Measurements from ENCODE around the gene RTN4R. TPM values are rescaled to one million over a fixed set of nuclear protein-coding genes. Genes with fewer than 3 reads are reported as not detected.
"Not testable (repeated sequence)": the region's sequence is repeated elsewhere in the genome, so short reads cannot be mapped to it uniquely, and the experiment has no call there.

Gene RTN4R
- total RNA-seq, 2 experiments from 2014 or later: 2.6 to 3.1 TPM

- Mint-ChIP-seq H3K27me3 (no peaks in the 10 kb centered on the region), H3K9me3 (no peaks in the 10 kb centered on the region), H3K36me3 (no peaks in the 10 kb centered on the region), H3K27ac (no peak overlapping the region), H3K4me1 (ENCODE audit: low read depth) (no peaks in the 10 kb centered on the region), H3K4me3 (no peak overlapping the region)
- ChIA-PET POLR2A (no interaction called here), CTCF (no interaction called here)
- intact Hi-C loops (cut with micrococcal nuclease): no loop called here
- no peak for DNase-seq
Measured at GRCh38 chr22:20290045-20290392, 21.9 kb upstream of the RTN4R start.

- H3K4me1 Mint-ChIP-seq (ENCODE audit: low read depth); H3K9me3 Mint-ChIP-seq; H3K4me3 Mint-ChIP-seq; DNase-seq; CTCF ChIA-PET; intact Hi-C loops (cut with micrococcal nuclease); POLR2A ChIA-PET; H3K27ac Mint-ChIP-seq; H3K36me3 Mint-ChIP-seq; H3K27me3 Mint-ChIP-seq: not testable (repeated sequence)
Measured at GRCh38 chr22:20289182-20290044, 21.3 kb upstream of the RTN4R start.

GRCh38 chr22:20286784-20287423, 18.8 kb upstream of the RTN4R start:
- H3K27me3 Mint-ChIP-seq; H3K27ac Mint-ChIP-seq; H3K9me3 Mint-ChIP-seq; H3K4me3 Mint-ChIP-seq; POLR2A ChIA-PET; H3K36me3 Mint-ChIP-seq; H3K4me1 Mint-ChIP-seq (ENCODE audit: low read depth); intact Hi-C loops (cut with micrococcal nuclease); DNase-seq: not testable (repeated sequence)
- CTCF ChIA-PET: interaction anchor here (1.0 to 4.9 kb wide), 3 partner anchors 9 to 130 kb away, joined by 3 to 48 read pairs (median 6); partner anchors contain the start of gene DGCR6L

- H3K27me3 Mint-ChIP-seq; intact Hi-C loops (cut with micrococcal nuclease); H3K27ac Mint-ChIP-seq; H3K36me3 Mint-ChIP-seq; DNase-seq; H3K4me1 Mint-ChIP-seq (ENCODE audit: low read depth); H3K9me3 Mint-ChIP-seq; POLR2A ChIA-PET; H3K4me3 Mint-ChIP-seq: not testable (repeated sequence)
- CTCF ChIA-PET: interaction anchor here (0.7 to 4.9 kb wide), 4 partner anchors 10 to 130 kb away, joined by 3 to 48 read pairs (median 4); partner anchors contain the start of gene DGCR6L
Measured at GRCh38 chr22:20286312-20286660, 18.2 kb upstream of the RTN4R start.

GRCh38 chr22:20285473-20286311, 17.6 kb upstream of the RTN4R start:
- intact Hi-C loops (cut with micrococcal nuclease): loop anchor here (1.0 kb wide), 1 partner anchor 128 kb away; no protein-coding TSS in a partner anchor
- H3K27me3 Mint-ChIP-seq; POLR2A ChIA-PET; H3K36me3 Mint-ChIP-seq; H3K4me3 Mint-ChIP-seq; H3K4me1 Mint-ChIP-seq (ENCODE audit: low read depth); H3K27ac Mint-ChIP-seq; H3K9me3 Mint-ChIP-seq: not testable (repeated sequence)
- CTCF ChIA-PET: interaction anchor here (0.7 to 4.9 kb wide), 5 partner anchors 10 to 156 kb away, joined by 3 to 48 read pairs (median 3); partner anchors contain the start of gene DGCR6L
- peak; percentile 87 for DNase-seq

GRCh38 chr22:20284471-20285086, 16.5 kb upstream of the RTN4R start:
- Mint-ChIP-seq H3K9me3 (no peaks in the 10 kb centered on the region), H3K27me3 (peaks cover under 1% of the 10 kb centered on the region), H3K4me1 (ENCODE audit: low read depth) (no peaks in the 10 kb centered on the region), H3K36me3 (no peaks in the 10 kb centered on the region), H3K4me3 (no peak overlapping the region), H3K27ac (no peak overlapping the region)
- no peak for DNase-seq
- ChIA-PET POLR2A (no interaction called here), CTCF (interaction anchor here (0.7 to 4.9 kb wide), 5 partner anchors 35 to 155 kb away, joined by 3 to 48 read pairs (median 3); no protein-coding TSS in a partner anchor)
- intact Hi-C loops (cut with micrococcal nuclease): loop anchor here (1.0 kb wide), 1 partner anchor 127 kb away; no protein-coding TSS in a partner anchor

GRCh38 chr22:20283674-20284066, 15.6 kb upstream of the RTN4R start:
- no peak for DNase-seq
- intact Hi-C loops (cut with micrococcal nuclease): no loop called here
- Mint-ChIP-seq H3K36me3 (no peaks in the 10 kb centered on the region), H3K27me3 (peaks cover 2% of the 10 kb centered on the region), H3K27ac (no peak overlapping the region), H3K4me3 (no peak overlapping the region), H3K9me3 (no peaks in the 10 kb centered on the region), H3K4me1 (ENCODE audit: low read depth) (no peaks in the 10 kb centered on the region)
- POLR2A ChIA-PET: no interaction called here
- CTCF ChIA-PET: interaction anchor here (1.2 to 4.9 kb wide), 3 partner anchors 46 to 127 kb away, joined by 3 to 48 read pairs (median 8); no protein-coding TSS in a partner anchor

GRCh38 chr22:20282901-20283673, 15.0 kb upstream of the RTN4R start:
- Mint-ChIP-seq H3K4me1 (ENCODE audit: low read depth) (no peaks in the 10 kb centered on the region), H3K27ac (no peak overlapping the region), H3K4me3 (no peak overlapping the region), H3K36me3 (no peaks in the 10 kb centered on the region), H3K27me3 (peaks cover 2% of the 10 kb centered on the region), H3K9me3 (no peaks in the 10 kb centered on the region)
- ChIA-PET POLR2A (no interaction called here), CTCF (interaction anchor here (1.9 to 4.9 kb wide), 2 partner anchors 124 to 127 kb away, joined by 8 to 48 read pairs; no protein-coding TSS in a partner anchor)
- intact Hi-C loops (cut with micrococcal nuclease): no loop called here
- DNase-seq: no peak

GRCh38 chr22:20281891-20282290, 13.8 kb upstream of the RTN4R start:
- peaks cover 2% of the 10 kb centered on the region for H3K27me3 Mint-ChIP-seq
- H3K4me1 Mint-ChIP-seq (ENCODE audit: low read depth): no peaks in the 10 kb centered on the region
- no peaks in the 10 kb centered on the region for H3K9me3 Mint-ChIP-seq
- H3K4me3 Mint-ChIP-seq: no peak overlapping the region
- CTCF ChIA-PET: interaction anchor here (0.9 kb wide), 1 partner anchor 125 kb away, joined by 4 read pairs; no protein-coding TSS in a partner anchor
- DNase-seq: no peak
- intact Hi-C loops (cut with micrococcal nuclease): no loop called here
- no peak overlapping the region for H3K27ac Mint-ChIP-seq
- H3K36me3 Mint-ChIP-seq: no peaks in the 10 kb centered on the region
- POLR2A ChIA-PET: no interaction called here

- POLR2A ChIA-PET; H3K27ac Mint-ChIP-seq; H3K27me3 Mint-ChIP-seq; H3K36me3 Mint-ChIP-seq; H3K4me3 Mint-ChIP-seq; H3K9me3 Mint-ChIP-seq; DNase-seq; intact Hi-C loops (cut with micrococcal nuclease); H3K4me1 Mint-ChIP-seq (ENCODE audit: low read depth): not testable (repeated sequence)
- CTCF ChIA-PET: interaction anchor here (0.9 kb wide), 1 partner anchor 124 kb away, joined by 4 read pairs; no protein-coding TSS in a partner anchor
Measured at GRCh38 chr22:20281473-20281872, 13.4 kb upstream of the RTN4R start.

GRCh38 chr22:20280866-20281265, 12.7 kb upstream of the RTN4R start:
- ChIA-PET CTCF (no interaction called here), POLR2A (no interaction called here)
- Mint-ChIP-seq H3K4me1 (ENCODE audit: low read depth) (no peaks in the 10 kb centered on the region), H3K4me3 (no peak overlapping the region), H3K27me3 (peaks cover 2% of the 10 kb centered on the region), H3K27ac (no peak overlapping the region), H3K9me3 (no peaks in the 10 kb centered on the region), H3K36me3 (no peaks in the 10 kb centered on the region)
- no peak for DNase-seq
- intact Hi-C loops (cut with micrococcal nuclease): no loop called here
